Activated CD8-positive, alpha-beta T cell treated with anti-CD3 and anti-CD28 coated beads for 36 hours (primary cell): ENCODE measurements around the gene PGC. TPM values are rescaled to one million over a fixed set of nuclear protein-coding genes. Genes with fewer than 3 reads are reported as not detected.

Source experiments
- ATAC-seq: fragments of 200-7000 bp; cut with Tn5 transposase; one replicate; pipeline ENCODE4 v1.10.0; 2021; ENCODE audit warnings: mild to moderate bottlenecking, moderate library complexity
- CTCF ChIA-PET: fragments of 350-600 bp; sonication (Branson Sonifier 250); formaldehyde crosslinking; loops from one replicate; lab custom pipeline; 2021; ENCODE audit warnings: antibody characterized with exemption; lab: Charles Lee
- POLR2A ChIA-PET: fragments of 350-600 bp; sonication (Branson Sonifier 250); formaldehyde crosslinking; loops from one replicate; lab custom pipeline; 2021; ENCODE audit warnings: antibody characterized with exemption; lab: Charles Lee
- DNase-seq: peaks from one replicate; pipeline ENCODE4 v3.0.0-alpha.2; 2020
- H3K27ac Mint-ChIP-seq: one replicate; pipeline ENCODE4 v1.8.0; 2021; ENCODE audit warnings: mild to moderate bottlenecking, mixed read lengths
- H3K27me3 Mint-ChIP-seq: one replicate; pipeline ENCODE4 v1.8.0; 2021; ENCODE audit warnings: mixed read lengths
- H3K36me3 Mint-ChIP-seq: one replicate; pipeline ENCODE4 v1.8.0; 2021; ENCODE audit warnings: low read depth, mixed read lengths
- H3K4me1 Mint-ChIP-seq: one replicate; pipeline ENCODE4 v1.8.0; 2021; ENCODE audit warnings: low read depth, mixed read lengths
- H3K4me3 Mint-ChIP-seq: one replicate; pipeline ENCODE4 v1.8.0; 2021; ENCODE audit warnings: mild to moderate bottlenecking, moderate library complexity, mixed read lengths
- H3K9me3 Mint-ChIP-seq: one replicate; pipeline ENCODE4 v1.8.0; 2021; ENCODE audit warnings: mixed read lengths
- intact Hi-C: fragments of 100-400 bp; cut with micrococcal nuclease; formaldehyde crosslinking; loops from one replicate; pipeline ENCODE4 v1.10.0; 2022
- total RNA-seq, 2 experiments: library from RNA; stranded (reverse); gene quantifications; one replicate each; pipeline ENCODE4 v1.2.3, GENCODE V29; 2021
- TF ChIP-seq, protein P1 (sequence below): fragments of 200-600 bp; IDR thresholded peaks from one replicate; pipeline ENCODE4 v1.8.0; 2022; ENCODE audit warnings: antibody characterized with exemption, mild to moderate bottlenecking

PGC gene
- total RNA-seq, 2 experiments from 2014 or later = not detected

DNA sequence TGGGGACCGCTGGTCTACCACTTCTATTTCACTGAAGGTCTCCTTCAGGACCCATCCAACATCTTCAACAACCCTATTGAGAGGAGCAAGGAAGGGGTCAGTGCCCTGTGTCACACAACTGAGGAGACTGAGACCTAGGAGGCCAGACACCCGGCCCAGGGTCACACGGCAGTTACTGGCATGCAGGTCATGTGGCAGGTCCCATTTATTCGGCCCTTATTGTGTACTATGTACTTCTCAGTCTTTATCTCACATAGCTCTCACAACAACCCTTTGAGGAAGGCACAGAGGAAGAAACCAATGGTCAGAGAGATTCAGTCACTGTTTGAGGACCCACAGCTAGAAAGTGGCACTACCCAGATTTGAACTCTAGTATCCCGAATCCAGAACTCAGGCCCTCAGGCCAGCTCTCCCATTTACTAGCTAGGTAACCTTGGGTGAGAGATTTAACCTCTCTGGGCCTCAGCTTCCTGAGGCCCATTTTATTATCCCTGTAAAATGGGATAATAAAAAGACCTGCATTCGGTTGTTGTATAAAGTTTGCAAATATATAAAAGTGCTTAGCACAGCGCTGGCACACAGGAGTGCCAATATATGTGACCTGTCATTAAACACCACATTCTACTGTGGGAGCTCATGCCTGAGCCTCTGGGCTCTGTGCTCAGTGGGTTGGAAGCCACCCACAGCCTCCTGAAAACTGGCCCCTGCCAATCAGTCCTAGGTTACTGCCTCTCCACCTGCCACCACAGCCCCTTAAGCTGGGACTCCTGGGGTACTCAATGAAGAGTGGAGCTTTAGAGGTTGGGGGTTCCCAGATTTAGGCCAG is 27.5 kb downstream of the PGC start:
- ATAC-seq (no peak), DNase-seq (no peak)
- no peak overlapping the region for H3K27ac Mint-ChIP-seq
- CTCF ChIA-PET = interaction anchor here (0.7 to 2.0 kb wide), 4 partner anchors 14 to 67 kb away, joined by 3 to 9 read pairs (median 5); partner anchors contain the start of gene TOMM6
- intact Hi-C loops = no loop called here
- H3K4me1 Mint-ChIP-seq = peaks cover 19% of the 10 kb centered on the region
- POLR2A ChIA-PET = interaction anchor here (0.6 to 1.2 kb wide), 3 partner anchors 16 to 59 kb away, joined by 3 to 4 read pairs (median 3); partner anchors contain the start of gene TFEB
- no peaks in the 10 kb centered on the region for H3K9me3 Mint-ChIP-seq
- no peak overlapping the region for H3K4me3 Mint-ChIP-seq
- no peaks in the 10 kb centered on the region for H3K36me3 Mint-ChIP-seq
- TF ChIP-seq, protein P1, sequence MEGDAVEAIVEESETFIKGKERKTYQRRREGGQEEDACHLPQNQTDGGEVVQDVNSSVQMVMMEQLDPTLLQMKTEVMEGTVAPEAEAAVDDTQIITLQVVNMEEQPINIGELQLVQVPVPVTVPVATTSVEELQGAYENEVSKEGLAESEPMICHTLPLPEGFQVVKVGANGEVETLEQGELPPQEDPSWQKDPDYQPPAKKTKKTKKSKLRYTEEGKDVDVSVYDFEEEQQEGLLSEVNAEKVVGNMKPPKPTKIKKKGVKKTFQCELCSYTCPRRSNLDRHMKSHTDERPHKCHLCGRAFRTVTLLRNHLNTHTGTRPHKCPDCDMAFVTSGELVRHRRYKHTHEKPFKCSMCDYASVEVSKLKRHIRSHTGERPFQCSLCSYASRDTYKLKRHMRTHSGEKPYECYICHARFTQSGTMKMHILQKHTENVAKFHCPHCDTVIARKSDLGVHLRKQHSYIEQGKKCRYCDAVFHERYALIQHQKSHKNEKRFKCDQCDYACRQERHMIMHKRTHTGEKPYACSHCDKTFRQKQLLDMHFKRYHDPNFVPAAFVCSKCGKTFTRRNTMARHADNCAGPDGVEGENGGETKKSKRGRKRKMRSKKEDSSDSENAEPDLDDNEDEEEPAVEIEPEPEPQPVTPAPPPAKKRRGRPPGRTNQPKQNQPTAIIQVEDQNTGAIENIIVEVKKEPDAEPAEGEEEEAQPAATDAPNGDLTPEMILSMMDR = no peak
- no peaks in the 10 kb centered on the region for H3K27me3 Mint-ChIP-seq

DNA sequence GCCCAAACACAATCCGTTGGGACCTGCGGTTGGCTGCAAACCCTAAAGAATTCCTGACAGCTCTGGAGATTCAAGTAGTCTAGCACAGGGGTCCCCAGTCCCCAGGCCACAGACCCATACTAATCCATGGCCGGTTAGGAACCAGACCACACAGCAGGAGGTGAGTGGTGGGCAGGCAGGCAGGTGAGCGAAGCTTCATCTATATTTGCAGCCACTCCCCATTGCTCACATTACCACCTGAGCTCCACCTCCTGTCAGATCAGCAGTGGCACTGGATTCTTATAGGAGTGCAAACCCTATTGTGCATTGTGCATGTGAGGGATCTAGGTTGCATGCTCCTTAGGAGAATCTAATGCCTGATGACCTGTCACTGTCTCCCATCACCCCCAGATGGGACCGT is 28.4 kb downstream of the PGC start:
- intact Hi-C loops = no loop called here
- H3K27ac Mint-ChIP-seq = no peak overlapping the region
- TF ChIP-seq, protein P1 = no peak
- peaks cover 22% of the 10 kb centered on the region for H3K4me1 Mint-ChIP-seq
- no peak for ATAC-seq
- H3K9me3 Mint-ChIP-seq = no peaks in the 10 kb centered on the region
- no peaks in the 10 kb centered on the region for H3K36me3 Mint-ChIP-seq
- ChIA-PET CTCF (interaction anchor here (1.8 to 2.0 kb wide), 2 partner anchors 13 to 15 kb away, joined by 6 to 9 read pairs; no protein-coding TSS in a partner anchor), POLR2A (no interaction called here)
- H3K27me3 Mint-ChIP-seq = no peaks in the 10 kb centered on the region
- no peak for DNase-seq
- H3K4me3 Mint-ChIP-seq = no peak overlapping the region

DNA sequence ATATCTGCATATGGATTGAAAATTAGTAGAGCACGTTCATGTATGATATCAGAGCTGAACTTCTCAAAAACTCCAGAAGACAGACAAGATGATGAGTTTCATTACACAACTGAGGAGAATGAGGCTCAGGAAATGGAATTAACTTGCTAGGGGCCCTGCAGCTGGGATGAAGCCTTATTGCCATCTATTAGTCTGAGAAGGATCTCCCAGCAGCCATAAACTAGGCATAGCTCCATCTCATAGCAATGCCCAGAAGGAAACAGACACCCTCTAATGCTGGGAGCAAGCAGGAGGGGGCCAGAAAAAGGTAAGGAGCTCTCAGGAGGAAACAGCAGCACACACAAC is 29.8 kb downstream of the PGC start:
- peaks cover 29% of the 10 kb centered on the region for H3K4me1 Mint-ChIP-seq
- ChIA-PET CTCF (interaction anchor here (0.7 to 3.6 kb wide), 3 partner anchors 12 to 349 kb away, joined by 3 to 30 read pairs (median 4); no protein-coding TSS in a partner anchor), POLR2A (interaction anchor here (1.0 kb wide), 1 partner anchor 16 kb away, joined by 3 read pairs; no protein-coding TSS in a partner anchor)
- H3K36me3 Mint-ChIP-seq = no peaks in the 10 kb centered on the region
- TF ChIP-seq, protein P1 = no peak
- no peaks in the 10 kb centered on the region for H3K27me3 Mint-ChIP-seq
- no peak overlapping the region for H3K27ac Mint-ChIP-seq
- ATAC-seq (no peak), DNase-seq (no peak)
- intact Hi-C loops = no loop called here
- H3K9me3 Mint-ChIP-seq = no peaks in the 10 kb centered on the region
- H3K4me3 Mint-ChIP-seq = no peak overlapping the region

DNA sequence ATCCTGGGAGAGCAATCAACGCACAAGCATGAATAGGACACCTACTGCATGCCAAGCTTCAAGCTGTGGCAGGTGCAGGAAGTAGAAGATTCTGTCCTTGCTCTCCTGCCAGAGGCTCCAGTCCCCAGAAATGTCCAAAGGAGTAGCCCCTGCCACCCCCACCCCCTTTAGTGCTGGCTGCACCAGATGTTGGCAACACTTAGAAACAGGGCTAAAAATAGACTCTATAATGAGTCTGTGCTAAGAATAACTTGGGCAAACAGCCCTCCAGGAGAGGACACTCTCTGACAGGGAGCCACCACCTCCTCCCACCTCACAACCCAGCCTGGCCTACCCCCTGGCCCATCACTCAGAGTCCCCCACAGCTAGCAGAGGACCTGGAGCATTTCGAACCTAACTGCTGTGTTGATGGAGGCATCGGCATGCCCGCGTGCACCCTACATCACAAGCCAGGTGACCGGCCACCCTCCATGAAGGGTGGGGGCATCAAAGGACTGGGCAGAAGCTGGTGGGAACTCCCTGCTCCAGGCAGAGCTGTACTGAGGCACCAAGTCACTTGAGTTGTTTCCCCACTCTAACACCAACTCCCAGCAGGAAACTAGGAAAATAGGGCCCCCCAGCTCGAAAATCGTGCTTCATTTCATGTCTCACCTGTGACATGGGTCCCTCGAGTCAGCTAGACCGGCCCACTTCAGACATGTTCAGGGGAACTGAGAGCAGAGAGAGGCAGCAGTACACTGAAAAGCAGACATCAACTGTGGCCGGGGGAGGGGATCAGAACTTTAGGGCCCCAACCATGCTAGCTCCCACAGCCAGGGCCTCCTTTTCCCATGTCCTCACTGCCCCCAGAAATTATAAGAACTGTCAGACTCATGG is 30.4 kb downstream of the PGC start:
- Mint-ChIP-seq H3K27me3 (no peaks in the 10 kb centered on the region), H3K27ac (peak overlapping the region; percentile 52), H3K9me3 (no peaks in the 10 kb centered on the region), H3K36me3 (no peaks in the 10 kb centered on the region), H3K4me3 (no peak overlapping the region), H3K4me1 (peaks cover 29% of the 10 kb centered on the region)
- ChIA-PET CTCF (interaction anchor here (0.7 to 3.6 kb wide), 7 partner anchors 11 to 831 kb away, joined by 3 to 30 read pairs (median 4); no protein-coding TSS in a partner anchor), POLR2A (interaction anchor here (0.8 to 1.0 kb wide), 2 partner anchors 14 to 17 kb away, joined by 3 read pairs; no protein-coding TSS in a partner anchor)
- TF ChIP-seq, protein P1 = no peak
- intact Hi-C loops = no loop called here
- ATAC-seq (no peak), DNase-seq (no peak)
